ENCODE measurements around the gene FCN3.
A peak's percentile ranks its signal among the peaks of the same experiment; 100 is the strongest.
"Not testable (repeated sequence)": the region's sequence is repeated elsewhere in the genome, so short reads cannot be mapped to it uniquely, and the experiment has no call there.

FCN3 gene

GRCh38 chr1:27399251-27400025 lies 24.8 kb upstream of the FCN3 start:
- peak in 1 of 4 experiments; percentile 18 for DNase-seq

GRCh38 chr1:27398405-27399149 lies 24.0 kb upstream of the FCN3 start:
- DNase-seq: peak in 1 of 4 experiments; percentile 14

- DNase-seq: no peak
Observed at GRCh38 chr1:27397749-27398148, 23.1 kb upstream of the FCN3 start.

GRCh38 chr1:27397110-27397509 lies 22.5 kb upstream of the FCN3 start:
- DNase-seq: no peak

DNA sequence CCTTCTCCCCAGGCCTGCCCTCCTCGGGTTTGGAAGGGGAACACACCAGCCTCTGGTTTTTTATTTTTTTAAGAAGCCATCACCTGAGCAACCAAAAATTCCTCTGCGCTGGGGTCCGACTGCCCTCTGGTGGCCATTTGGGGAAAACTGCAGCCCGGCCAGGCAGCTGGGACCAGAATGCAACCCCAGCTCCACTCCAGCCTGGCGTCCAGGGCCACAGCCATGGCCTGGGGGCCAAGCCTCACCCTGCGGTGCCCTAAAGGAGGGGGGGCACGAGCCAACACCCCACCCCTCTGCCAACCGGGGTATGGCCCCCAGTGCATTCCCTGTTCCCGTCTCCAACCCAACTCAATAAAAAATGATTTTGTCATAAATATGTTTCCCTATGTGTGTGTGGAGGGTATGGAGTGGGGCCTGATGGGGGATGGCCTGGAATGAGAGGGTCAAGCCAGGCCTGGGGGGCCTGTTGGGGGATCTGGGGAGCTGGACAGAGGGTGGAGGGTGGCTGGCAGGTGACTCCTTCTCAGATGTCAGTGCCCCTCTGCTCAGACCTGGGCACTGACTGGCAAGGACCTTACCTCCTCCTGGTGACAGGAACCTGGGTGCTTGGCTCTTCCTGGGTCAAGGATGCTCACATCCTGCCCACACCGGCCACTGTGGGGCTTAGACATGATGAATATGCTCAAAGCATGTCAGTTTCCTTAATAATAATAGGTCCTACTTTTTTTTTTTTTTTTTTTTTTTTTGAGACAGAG lies 21.0 kb upstream of the FCN3 start:
- DNase-seq: peak; percentile 77 to 85 (median 82)

DNA sequence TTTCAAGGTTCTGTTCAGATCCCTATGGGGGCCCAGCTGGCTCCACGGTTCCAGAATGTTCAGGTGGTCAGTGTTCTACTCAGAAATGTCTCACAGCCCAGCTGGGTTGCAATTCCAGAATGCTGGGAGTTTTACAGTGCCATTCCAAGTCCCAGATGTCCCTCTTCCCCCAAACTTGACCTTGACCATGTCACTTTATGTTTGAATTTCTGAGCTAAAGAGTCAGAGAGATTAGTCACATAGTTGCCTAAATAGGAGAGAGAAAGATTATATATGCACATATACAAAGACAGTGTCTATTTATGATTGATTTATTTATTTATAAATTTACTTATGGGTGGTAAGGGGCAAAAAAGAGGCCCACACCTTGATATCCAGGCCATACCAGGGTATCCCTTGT lies 20.3 kb upstream of the FCN3 start:
- DNase-seq: no peak

DNA sequence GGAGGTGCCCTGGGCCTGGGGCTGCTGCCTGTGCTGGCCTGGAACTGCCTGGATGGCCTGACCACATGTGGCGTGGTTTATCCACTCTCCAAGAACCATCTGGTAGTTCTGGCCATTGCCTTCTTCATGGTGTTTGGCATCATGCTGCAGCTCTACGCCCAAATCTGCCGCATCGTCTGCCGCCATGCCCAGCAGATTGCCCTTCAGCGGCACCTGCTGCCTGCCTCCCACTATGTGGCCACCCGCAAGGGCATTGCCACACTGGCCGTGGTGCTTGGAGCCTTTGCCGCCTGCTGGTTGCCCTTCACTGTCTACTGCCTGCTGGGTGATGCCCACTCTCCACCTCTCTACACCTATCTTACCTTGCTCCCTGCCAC lies 19.6 kb upstream of the FCN3 start:
- no peak for DNase-seq

DNA sequence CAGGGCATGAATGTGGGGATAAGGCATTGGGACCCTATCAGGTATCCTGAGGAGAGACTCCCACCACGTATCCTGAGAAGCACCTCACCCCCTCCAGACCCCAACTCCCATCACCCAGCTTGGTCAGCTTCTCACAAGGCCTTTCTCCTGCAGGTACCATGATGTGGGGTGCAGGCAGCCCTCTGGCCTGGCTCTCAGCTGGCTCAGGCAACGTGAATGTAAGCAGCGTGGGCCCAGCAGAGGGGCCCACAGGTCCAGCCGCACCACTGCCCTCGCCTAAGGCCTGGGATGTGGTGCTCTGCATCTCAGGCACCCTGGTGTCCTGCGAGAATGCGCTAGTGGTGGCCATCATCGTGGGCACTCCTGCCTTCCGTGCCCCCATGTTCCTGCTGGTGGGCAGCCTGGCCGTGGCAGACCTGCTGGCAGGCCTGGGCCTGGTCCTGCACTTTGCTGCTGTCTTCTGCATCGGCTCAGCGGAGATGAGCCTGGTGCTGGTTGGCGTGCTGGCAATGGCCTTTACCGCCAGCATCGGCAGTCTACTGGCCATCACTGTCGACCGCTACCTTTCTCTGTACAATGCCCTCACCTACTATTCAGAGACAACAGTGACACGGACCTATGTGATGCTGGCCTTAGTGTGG lies 19.1 kb upstream of the FCN3 start:
- no peak for DNase-seq

GRCh38 chr1:27392778-27393635 lies 18.4 kb upstream of the FCN3 start:
- DNase-seq: no peak

- peak; percentile 92 to 96 (median 92) for DNase-seq
Observed at GRCh38 chr1:27392096-27392777, 17.6 kb upstream of the FCN3 start, which contains the start of gene GPR3. TSS of gene GPR3 (plus strand) at chr1:27392622. CDS start at chr1:27393799, 1,177 bp downstream.

- DNase-seq: peak in 2 of 4 experiments; percentile 20 to 23
Observed at GRCh38 chr1:27391511-27392095, 17.0 kb upstream of the FCN3 start.

DNA sequence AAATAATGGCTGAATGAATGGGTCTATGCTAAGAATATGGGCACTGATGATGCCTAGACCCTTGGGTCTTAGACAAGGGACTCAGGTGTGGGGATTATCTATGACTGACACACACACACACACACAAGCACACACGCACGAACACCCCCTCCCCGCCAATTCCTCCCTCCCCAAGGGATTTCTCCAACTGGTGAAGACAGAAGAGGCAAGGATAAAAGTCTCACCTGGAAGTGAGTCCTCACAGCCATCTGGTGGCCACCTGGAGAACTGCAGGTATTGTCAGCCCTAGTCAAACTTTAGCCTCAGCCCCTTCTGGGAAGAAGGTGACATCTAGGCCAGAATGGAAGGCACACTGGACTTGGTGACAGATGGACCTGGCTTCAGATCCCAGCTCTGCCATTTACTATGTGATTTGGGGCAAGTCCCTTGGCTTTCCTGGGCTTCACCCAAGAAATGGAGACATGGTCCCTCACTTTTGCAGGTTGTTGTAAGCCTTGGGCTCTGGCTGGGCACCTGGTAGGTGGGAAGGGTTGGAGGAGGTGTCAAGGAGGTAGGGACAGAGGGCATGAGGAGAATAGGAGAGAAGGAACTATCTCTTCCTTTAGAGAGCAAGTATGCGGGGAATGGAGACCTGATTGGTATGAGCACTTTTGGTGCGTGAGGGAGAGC lies 13.8 kb upstream of the FCN3 start:
- peak; percentile 50 to 74 (median 55) for DNase-seq

DNA sequence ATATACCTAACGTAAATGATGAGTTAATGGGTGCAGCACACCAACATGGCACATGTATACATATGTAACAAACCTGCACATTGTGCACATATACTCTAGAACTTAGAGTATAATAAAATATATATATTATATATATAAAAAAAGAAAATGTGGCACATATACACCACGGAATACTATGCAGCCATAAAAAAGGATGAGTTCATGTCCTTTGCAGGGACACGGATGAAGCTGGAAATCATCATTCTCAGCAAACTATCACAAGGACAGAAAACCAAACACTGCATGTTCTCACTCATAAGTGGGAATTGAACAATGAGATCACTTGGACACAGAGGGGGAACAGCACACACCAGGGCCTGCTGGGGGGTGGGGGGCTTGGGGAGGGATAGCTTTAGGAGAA lies 10.2 kb upstream of the FCN3 start:
- not testable (repeated sequence) for DNase-seq

- DNase-seq: no peak
Observed at GRCh38 chr1:27383661-27384060, 9.0 kb upstream of the FCN3 start.

GRCh38 chr1:27383039-27383605 lies 8.5 kb upstream of the FCN3 start, which contains the start of gene CD164L2:
TSS of gene CD164L2 (minus strand) at chr1:27383333. CDS start at chr1:27383239, 94 bp downstream.
- no peak for DNase-seq

GRCh38 chr1:27381969-27382762 lies 7.5 kb upstream of the FCN3 start:
- DNase-seq: no peak

GRCh38 chr1:27380766-27381733 lies 6.4 kb upstream of the FCN3 start:
- DNase-seq: no peak

All from suppressor macrophage (primary cell).